MM.1S (cell line): ENCODE data around the gene ZP1.

ENCODE experiments used
- CTCF ChIP-seq: fragments of 300-600 bp; sonication (generic); IDR thresholded peaks from 2 replicates; pipeline ENCODE4 v1.5.1; 2016; ENCODE audit warnings: antibody characterized with exemption, low read length, mixed read lengths
- EZH2phosphoT487 ChIP-seq: fragments of 300-600 bp; sonication (generic); IDR thresholded peaks from 2 replicates; pipeline ENCODE4 v1.6.1; 2018; ENCODE audit warnings: antibody characterized with exemption, low read length

DNA sequence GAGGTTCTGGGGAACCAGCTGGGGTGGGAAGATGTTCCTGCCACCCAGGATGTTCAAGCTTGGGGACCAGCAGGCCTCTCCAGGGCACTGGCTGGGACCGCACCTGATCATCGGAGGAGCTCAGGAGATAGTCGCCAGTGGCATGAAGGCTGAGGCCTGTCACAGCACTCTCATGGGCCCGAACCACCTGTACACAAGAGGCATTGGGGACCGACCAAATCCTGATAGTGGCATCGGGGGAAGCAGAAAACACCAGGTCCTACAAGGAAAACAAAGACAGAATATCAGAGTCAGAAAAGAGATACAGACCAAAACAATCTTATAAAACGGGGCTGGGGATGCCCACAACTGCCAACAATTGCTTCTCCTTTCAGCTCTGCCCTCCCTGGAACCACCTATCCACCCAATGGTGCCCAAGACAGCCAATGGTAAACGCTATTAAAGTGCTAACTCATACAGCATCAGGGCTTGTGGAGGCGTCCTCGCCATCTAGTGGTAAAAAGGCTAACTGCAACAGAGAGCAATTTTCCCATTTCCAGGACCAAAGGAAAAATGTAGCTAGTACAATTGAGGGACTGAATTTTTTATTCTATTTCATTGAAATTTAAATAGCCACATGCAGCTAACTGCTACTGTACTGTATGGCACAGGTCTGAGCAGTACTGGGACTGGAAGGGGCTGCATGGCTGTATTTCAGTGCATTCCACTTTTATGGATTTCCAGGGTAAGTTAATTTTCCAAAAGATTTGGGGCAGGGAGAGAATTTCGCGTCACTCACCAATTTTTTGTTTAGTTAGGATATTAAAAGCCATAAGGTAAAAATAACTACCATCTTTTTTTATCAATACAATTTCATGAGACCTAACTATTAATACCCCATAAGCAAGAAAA lies 31.9 kb downstream of the ZP1 start:
- TF ChIP-seq EZH2phosphoT487 (no peak), CTCF (peak; percentile 95)
